Breast epithelium (tissue), 3 donors: ENCODE data around the gene MAP7.

ENCODE experiments used
- POLR2AphosphoS5 ChIP-seq, 3 donors: sonication (generic); formaldehyde crosslinking; IDR thresholded peaks; one replicate each; pipeline ENCODE4 v1.6.1; 2017; ENCODE audit warnings: antibody characterized with exemption in 3 of 3
- TF ChIP-seq, protein P1 (sequence below), 3 donors: fragments of 450-650 bp; IDR thresholded peaks; one replicate each; pipeline ENCODE4 v1.5.1; 2016 to 2017; ENCODE audit warnings: antibody characterized with exemption in 3 of 3, mild to moderate bottlenecking in 3 of 3, moderate library complexity in 3 of 3

GRCh38 chr6:136360783-136361182, 189.4 kb downstream of the MAP7 start:
- TF ChIP-seq POLR2AphosphoS5 (IDR thresholded peaks at IDR 0.05), result no peak
- TF ChIP-seq, protein P1, sequence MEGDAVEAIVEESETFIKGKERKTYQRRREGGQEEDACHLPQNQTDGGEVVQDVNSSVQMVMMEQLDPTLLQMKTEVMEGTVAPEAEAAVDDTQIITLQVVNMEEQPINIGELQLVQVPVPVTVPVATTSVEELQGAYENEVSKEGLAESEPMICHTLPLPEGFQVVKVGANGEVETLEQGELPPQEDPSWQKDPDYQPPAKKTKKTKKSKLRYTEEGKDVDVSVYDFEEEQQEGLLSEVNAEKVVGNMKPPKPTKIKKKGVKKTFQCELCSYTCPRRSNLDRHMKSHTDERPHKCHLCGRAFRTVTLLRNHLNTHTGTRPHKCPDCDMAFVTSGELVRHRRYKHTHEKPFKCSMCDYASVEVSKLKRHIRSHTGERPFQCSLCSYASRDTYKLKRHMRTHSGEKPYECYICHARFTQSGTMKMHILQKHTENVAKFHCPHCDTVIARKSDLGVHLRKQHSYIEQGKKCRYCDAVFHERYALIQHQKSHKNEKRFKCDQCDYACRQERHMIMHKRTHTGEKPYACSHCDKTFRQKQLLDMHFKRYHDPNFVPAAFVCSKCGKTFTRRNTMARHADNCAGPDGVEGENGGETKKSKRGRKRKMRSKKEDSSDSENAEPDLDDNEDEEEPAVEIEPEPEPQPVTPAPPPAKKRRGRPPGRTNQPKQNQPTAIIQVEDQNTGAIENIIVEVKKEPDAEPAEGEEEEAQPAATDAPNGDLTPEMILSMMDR (IDR thresholded peaks at IDR 0.05), result no peak
